ENCODE measurements around the gene CLCA4.
"Not testable (repeated sequence)": the region's sequence is repeated elsewhere in the genome, so short reads cannot be mapped to it uniquely, and the experiment has no call there.

The CLCA4 gene

GRCh38 chr1:86530211-86530845, 16.6 kb upstream of the CLCA4 start:
- DNase-seq (ENCODE audit: low read depth in 2 of 2) = no peak

- no peak for DNase-seq (ENCODE audit: low read depth in 2 of 2)
These were observed 8.8 kb upstream of the CLCA4 start for GRCh38 chr1:86537928-86538695.

DNA sequence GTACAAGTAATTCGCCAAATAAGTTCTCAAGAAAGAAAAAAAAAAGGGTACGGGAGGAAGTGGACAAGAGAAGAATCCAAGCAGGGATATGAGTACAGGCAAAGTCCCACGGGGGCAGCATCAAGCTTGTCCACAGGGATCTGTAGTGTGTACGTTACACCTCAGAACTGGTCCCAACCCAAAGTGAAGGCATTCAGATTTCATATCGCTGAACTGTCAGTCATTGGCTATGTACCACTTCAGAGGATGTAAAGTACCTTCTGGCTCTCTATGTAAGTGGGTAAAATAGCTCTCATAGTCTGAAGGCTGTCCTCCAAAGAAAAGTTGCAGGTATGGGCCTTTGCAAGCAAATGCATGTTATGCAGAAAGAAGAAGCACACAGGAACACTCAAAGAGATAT, 8.1 kb upstream of the CLCA4 start:
- no peak for DNase-seq (ENCODE audit: low read depth in 2 of 2)

DNA sequence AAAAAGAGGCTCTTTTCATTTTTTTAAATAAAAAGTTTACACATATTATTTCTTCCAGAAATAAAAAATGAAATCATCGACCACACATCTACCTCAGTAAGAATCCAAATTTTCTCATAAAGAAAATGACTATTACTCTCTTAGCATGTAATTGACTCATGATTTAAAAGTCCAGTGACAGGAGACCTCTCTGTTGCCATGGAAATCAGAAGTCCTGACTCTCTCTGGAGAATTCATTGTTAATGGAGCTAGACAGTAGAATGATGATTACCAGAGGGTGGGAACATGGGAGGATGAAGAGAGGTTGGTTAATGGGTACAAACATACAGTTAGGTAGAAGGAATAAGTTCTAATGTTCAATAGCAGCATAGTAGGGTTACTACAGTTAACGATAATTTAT, 5.0 kb upstream of the CLCA4 start:
- DNase-seq (ENCODE audit: low read depth in 2 of 2) = no peak

GRCh38 chr1:86542631-86543030, 4.2 kb upstream of the CLCA4 start:
- no peak for DNase-seq (ENCODE audit: low read depth in 2 of 2)

- no peak for DNase-seq (ENCODE audit: low read depth in 2 of 2)
These were observed 2.0 kb downstream of the CLCA4 start for GRCh38 chr1:86548839-86549238.

DNA sequence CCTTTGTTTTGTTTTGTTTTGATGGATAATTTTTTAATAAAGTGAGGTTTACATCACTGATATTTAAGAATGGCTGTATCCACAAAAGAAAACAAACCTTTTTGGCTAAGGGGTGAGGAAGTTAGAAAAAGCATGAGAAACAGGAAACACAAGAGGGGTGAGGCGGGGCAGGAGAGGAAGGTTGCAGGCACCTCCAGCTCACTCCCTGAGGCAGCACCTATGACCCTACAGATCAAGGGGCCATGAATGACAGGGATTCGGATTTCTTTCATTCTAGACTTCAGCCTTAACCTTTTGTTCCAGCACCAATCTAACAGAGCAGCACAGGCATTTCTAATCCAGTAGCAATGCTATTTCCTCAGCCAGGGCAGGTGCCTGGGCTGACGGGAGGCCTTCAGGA, 4.4 kb downstream of the CLCA4 start:
- DNase-seq (ENCODE audit: low read depth in 2 of 2) = no peak

DNA sequence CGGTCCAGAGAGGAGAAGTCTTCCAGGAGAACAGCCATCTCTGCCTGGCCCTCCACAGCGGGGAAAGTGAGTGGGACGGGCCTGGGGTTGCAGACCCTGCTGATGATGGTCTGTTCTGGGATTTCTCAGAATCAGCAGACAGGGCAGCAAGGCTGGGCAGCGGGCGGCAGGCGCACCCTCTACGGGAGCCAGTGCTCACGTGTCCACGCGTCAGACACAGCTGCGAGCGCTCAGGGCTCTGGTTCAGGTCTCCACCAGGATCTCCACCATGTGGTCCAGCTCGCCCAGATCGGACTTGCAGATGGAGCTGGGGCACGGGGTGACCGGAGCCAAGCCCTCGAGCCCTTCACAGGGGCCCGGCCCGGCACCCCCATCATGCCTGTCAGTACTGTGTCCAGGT, 5.5 kb downstream of the CLCA4 start:
- DNase-seq (ENCODE audit: low read depth in 2 of 2) = no peak

DNA sequence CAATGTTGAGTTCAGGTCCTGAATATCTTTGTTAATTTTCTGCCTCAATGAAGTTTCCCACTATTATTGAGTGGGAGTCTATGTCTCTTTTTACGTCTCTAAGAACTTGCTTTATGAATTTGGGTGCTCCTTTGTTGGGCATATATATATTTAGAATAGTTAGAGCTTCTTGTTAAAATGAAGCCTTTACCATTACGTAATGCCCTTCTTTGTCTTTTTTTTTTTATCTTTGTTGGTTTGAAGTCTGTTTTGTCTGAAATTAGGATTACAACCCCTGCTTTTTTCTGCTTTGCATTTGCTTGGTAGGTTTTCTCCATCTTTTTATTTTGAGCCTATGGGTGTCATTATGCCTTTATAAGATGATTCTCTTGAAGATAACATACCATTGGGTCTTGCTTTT, 10.9 kb downstream of the CLCA4 start:
- DNase-seq (ENCODE audit: low read depth in 2 of 2) = no peak

- no peak for DNase-seq (ENCODE audit: low read depth in 2 of 2)
These were observed 17.0 kb downstream of the CLCA4 start for GRCh38 chr1:86563849-86564248.

DNA sequence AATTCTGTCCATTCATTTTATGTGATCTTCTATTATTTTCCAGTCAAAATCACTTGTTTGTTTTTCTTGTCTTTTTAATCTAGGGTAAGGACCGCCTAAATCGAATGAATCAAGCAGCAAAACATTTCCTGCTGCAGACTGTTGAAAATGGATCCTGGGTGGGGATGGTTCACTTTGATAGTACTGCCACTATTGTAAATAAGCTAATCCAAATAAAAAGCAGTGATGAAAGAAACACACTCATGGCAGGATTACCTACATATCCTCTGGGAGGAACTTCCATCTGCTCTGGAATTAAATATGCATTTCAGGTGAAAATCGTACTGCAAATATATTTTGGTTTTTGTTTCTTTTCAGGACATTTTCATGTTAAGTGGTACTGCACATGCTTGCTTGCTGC, 20.5 kb downstream of the CLCA4 start:
- DNase-seq (ENCODE audit: low read depth in 2 of 2) = no peak

DNA sequence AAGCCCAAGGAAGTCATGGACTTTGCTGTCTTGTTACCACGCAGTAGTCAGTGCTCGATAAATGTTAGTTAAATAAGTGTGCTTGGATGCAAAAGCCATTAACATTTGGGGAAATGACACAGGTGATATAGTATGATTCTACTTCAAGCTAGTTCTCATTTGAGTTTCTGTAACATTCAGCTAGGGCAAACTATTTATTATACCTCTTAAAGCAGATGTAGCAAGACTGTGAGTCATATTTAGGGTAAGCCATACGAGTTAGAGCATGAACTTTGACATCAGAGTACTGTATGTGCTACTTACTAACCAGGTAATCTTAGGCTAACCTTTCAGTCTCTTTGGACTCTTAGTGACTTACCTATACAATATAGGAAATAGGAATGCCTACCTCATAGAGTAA, 21.0 kb downstream of the CLCA4 start:
- DNase-seq (ENCODE audit: low read depth in 2 of 2) = no peak

GRCh38 chr1:86573763-86574484, 27.0 kb downstream of the CLCA4 start:
- no peak for DNase-seq (ENCODE audit: low read depth in 2 of 2)

DNA sequence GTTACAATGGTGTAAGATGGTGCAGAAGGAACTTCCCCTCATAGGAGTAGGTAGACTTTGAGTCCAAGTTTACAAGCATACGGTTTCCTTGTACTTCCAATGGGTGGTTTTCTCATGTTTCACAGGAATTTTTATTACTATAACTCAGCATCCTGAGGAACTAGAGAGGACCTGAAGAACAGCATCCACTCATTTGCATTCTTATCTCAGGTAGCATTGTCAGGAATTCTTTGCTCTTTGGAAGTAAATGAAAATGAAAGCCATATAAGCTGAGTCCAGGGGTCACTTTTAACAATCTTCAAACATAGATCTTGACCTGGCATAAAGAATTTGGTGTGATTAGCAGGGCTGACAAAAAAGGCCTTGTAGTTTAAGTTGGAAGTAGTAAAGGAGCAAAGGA, 34.4 kb downstream of the CLCA4 start:
- DNase-seq (ENCODE audit: low read depth in 2 of 2) = no peak

- no peak for DNase-seq (ENCODE audit: low read depth in 2 of 2)
These were observed 35.3 kb downstream of the CLCA4 start for GRCh38 chr1:86582161-86582560.

DNA sequence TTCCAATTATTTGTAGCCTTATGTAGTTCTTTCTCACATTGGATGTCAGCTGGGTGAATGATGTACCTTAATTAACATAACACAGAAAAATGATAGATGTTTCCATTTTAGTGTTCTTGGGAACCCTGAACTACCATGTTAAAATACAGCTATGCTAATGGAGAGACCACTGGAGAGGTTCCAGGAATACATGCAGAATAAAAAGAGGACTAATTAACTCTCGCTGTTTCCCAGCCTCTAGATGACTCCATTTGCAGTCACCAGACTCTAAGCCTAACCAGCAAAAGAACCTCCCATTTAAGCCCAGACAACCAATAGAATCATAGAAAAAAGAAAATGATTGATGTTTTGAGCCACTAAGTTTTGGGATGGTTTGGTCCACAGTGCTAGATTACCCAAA, 36.2 kb downstream of the CLCA4 start:
- no peak for DNase-seq (ENCODE audit: low read depth in 2 of 2)

DNA sequence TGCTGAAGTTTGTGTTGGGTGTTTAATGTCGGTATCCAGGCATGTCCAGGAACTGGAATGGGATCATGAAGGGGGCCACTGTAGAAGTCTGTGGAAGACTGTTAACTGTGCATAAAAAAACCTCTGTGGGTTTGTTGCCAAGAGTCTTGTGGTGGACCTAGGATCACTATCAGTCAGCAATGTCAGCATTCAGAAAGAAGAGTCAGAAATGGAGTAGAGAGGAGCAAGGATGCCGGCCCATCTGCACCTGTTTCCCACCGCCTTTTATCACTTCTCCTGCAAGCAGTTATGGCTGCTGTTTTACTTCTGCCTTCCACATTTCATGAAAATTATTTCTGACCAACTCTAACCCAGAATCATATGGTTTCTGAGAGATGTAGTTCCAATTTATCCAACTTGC, 36.7 kb downstream of the CLCA4 start:
- DNase-seq (ENCODE audit: low read depth in 2 of 2) = no peak

DNA sequence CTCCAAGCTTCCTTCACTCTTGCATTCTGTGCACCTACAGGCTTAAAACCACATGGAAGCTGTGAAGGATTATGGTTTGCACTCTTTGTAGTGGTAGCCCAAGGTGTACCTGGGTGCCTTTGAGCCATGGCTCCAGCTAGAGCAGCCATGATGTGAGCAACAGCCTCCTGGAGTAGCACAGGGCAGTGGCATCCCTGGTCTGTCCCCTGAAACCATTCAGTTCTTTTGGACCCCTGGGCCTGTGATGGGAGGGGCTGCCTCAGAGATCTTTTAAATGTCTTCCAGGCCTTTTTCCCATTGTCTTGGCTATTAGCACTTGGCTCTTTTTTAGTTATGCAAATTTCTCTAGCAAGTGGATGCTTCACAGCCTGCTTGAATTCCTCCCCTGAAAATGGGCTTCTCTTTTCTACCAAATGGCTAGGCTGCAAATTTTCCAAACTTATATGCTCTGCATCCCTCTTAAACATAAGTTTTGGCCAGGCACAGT, 47.4 kb downstream of the CLCA4 start:
- no peak for DNase-seq (ENCODE audit: low read depth in 2 of 2)

GRCh38 chr1:86596224-86596623, 49.3 kb downstream of the CLCA4 start:
- no peak for DNase-seq (ENCODE audit: low read depth in 2 of 2)

DNA sequence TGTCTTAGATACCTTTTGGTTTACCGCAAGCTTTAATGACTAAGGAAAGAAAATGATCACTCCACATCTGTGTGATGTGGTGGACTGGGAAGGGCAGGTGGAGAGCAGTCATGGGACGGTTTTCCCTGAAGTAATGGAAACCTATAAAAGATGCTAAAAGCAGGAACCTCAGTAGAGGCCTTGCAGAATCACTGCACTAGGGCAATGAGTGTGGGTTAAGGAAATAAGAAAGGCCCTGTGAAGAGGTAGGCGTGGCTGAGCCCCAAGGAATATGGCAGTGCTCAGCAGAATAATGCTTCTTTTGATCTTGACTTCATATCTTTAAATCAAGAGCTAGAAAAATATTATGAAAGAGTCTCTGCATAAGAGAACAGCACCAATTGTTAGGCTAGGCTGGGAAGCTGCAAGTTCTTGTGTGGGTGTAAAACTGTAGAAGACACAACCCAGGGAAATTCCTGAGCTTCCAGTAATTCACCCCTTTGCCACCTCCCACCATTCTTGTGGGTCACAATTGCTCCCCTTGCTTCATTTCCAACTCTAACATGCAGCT, 49.9 kb downstream of the CLCA4 start:
- DNase-seq (ENCODE audit: low read depth in 2 of 2) = no peak

DNA sequence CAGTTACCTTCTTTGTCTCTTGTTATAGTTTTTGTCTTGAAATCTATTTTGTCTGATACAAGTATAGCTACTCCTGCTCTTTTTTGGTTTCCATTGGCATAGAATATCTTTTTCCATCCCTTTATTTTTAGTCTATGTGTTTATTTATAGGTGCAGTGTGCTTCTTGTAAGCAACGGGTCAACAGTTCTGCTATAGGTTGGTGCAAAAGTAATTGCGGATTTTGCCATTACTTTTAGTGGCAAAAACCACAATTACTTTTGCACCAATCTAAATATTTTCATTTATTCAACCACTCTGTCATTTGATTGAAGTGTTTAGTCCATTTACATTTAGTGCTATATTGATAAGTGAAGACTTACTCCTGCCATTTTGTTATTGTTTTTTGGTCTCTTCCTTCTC, 59.2 kb downstream of the CLCA4 start:
- DNase-seq (ENCODE audit: low read depth in 2 of 2) = not testable (repeated sequence)

- DNase-seq (ENCODE audit: low read depth in 2 of 2) = no peak
These were observed 69.6 kb downstream of the CLCA4 start for GRCh38 chr1:86616433-86616832.

DNA sequence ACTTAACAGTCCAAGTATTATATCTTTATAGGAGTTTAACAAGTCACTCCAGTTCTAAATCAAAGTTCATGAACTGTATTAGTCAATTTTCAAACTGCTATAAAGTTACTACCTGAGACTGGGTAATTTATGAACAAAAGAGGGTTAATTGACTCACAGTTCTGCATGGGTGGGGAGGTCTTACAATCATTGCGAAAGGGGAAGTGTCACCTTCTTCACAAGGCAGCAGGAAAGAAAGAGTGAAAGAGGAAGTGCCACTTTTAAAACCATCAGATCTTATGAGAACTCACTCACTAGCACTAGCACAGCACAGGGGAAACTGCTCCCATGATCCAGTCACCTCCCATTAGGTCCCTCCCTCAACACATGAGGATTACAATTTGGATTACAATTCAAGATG, 70.0 kb downstream of the CLCA4 start:
- no peak for DNase-seq (ENCODE audit: low read depth in 2 of 2)

Measured in stimulated activated CD8-positive, alpha-beta memory T cell treated with anti-CD3 and anti-CD28 coated beads, Interleukin-2, amount 100 ng/mL, for 1 hour (primary cell).